ENCODE measurements around the gene PPP1R3G. TPM values are rescaled to one million over a fixed set of nuclear protein-coding genes. Genes with fewer than 3 reads are reported as not detected.

The PPP1R3G gene
- total and polyA plus RNA-seq, 2 of the 13 experiments (the other 11 are each of a cell fraction or from before 2014, with no cell fraction given) = 1.2 to 1.3 TPM

GRCh38 chr6:5059036-5059896 is 25.9 kb upstream of the PPP1R3G start (continued):
- TF ChIP-seq, protein P1, sequence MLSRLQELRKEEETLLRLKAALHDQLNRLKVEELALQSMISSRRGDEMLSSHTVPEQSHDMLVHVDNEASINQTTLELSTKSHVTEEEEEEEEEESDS (CRISPR knock-in tag; IDR thresholded peaks at IDR 0.05; ENCODE audit: borderline replicate concordance) = no peak
- TF ChIP-seq ZFP62 (CRISPR knock-in tag; IDR thresholded peaks at IDR 0.05) = no peak
- TF ChIP-seq ZNF143 (CRISPR knock-in tag; IDR thresholded peaks at IDR 0.05) = peak; percentile 55; the same call in 1 of the 2 replicates
- 0 out of 2 replicates have a peak, but pooled peaks have one; percentile 52 for TF ChIP-seq KLF13 (CRISPR knock-in tag; IDR thresholded peaks at IDR 0.05)
- TF ChIP-seq NAIF1 (CRISPR knock-in tag; IDR thresholded peaks at IDR 0.05; ENCODE audit: borderline replicate concordance) = peak; percentile 67; the same call in 1 of the 2 replicates
- no peak for TF ChIP-seq ZNF263 (CRISPR knock-in tag; IDR thresholded peaks at IDR 0.05)
- TF ChIP-seq, protein P2, sequence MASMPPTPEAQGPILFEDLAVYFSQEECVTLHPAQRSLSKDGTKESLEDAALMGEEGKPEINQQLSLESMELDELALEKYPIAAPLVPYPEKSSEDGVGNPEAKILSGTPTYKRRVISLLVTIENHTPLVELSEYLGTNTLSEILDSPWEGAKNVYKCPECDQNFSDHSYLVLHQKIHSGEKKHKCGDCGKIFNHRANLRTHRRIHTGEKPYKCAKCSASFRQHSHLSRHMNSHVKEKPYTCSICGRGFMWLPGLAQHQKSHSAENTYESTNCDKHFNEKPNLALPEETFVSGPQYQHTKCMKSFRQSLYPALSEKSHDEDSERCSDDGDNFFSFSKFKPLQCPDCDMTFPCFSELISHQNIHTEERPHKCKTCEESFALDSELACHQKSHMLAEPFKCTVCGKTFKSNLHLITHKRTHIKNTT (CRISPR knock-in tag; IDR thresholded peaks at IDR 0.05) = no peak
- peak; percentile 49; the same call in 1 of the 2 replicates for TF ChIP-seq DMAP1 (CRISPR knock-in tag; IDR thresholded peaks at IDR 0.05)
- TF ChIP-seq SIN3A (IDR thresholded peaks at IDR 0.05; ENCODE audit: borderline replicate concordance, low read depth, low read length) = no peak
- no peak for TF ChIP-seq CREB1 (IDR thresholded peaks at IDR 0.05)
- peak; percentile 67 for TF ChIP-seq CREB1 (CRISPR knock-in tag; IDR thresholded peaks at IDR 0.05)
- peak; percentile 68 for TF ChIP-seq ZFX (CRISPR knock-in tag; IDR thresholded peaks at IDR 0.05; ENCODE audit: low read depth)
- TF ChIP-seq, protein P3, sequence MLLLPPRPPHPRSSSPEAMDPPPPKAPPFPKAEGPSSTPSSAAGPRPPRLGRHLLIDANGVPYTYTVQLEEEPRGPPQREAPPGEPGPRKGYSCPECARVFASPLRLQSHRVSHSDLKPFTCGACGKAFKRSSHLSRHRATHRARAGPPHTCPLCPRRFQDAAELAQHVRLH (CRISPR knock-in tag; IDR thresholded peaks at IDR 0.05; ENCODE audit: borderline replicate concordance, low read depth) = peak; percentile 92; the same call in 1 of the 2 replicates
- TF ChIP-seq ZNF446 (CRISPR knock-in tag; IDR thresholded peaks at IDR 0.05) = no peak
- no peak for TF ChIP-seq CENPX (CRISPR knock-in tag; IDR thresholded peaks at IDR 0.05)
- no peak for TF ChIP-seq RORA (CRISPR knock-in tag; IDR thresholded peaks at IDR 0.05)
- TF ChIP-seq ZNF335 (CRISPR knock-in tag; IDR thresholded peaks at IDR 0.05) = peak; percentile 65; the same call in 1 of the 2 replicates
- no peak for TF ChIP-seq ATM (IDR thresholded peaks at IDR 0.05; ENCODE audit: borderline replicate concordance)
- no peak for TF ChIP-seq SALL2 (CRISPR knock-in tag; IDR thresholded peaks at IDR 0.05)
- TF ChIP-seq ZBTB1 (CRISPR knock-in tag; IDR thresholded peaks at IDR 0.05; ENCODE audit: borderline replicate concordance) = no peak
- TF ChIP-seq ATRX (CRISPR knock-in tag; IDR thresholded peaks at IDR 0.05; ENCODE audit: borderline replicate concordance) = no peak
- no peak for TF ChIP-seq ZNF570 (CRISPR knock-in tag; IDR thresholded peaks at IDR 0.05; ENCODE audit: borderline replicate concordance)
- TF ChIP-seq ZBTB7A (CRISPR knock-in tag; IDR thresholded peaks at IDR 0.05) = no peak
- no peak for TF ChIP-seq XRCC5 (optimal IDR thresholded peaks at IDR 0.05; ENCODE audit: low read length)
- TF ChIP-seq GLI4 (CRISPR knock-in tag; IDR thresholded peaks at IDR 0.05; ENCODE audit: borderline replicate concordance) = no peak
- peak; percentile 88; the same call in 1 of the 2 replicates for TF ChIP-seq ZBTB20 (CRISPR knock-in tag; IDR thresholded peaks at IDR 0.05; ENCODE audit: borderline replicate concordance, low read depth)
- TF ChIP-seq, protein P4, sequence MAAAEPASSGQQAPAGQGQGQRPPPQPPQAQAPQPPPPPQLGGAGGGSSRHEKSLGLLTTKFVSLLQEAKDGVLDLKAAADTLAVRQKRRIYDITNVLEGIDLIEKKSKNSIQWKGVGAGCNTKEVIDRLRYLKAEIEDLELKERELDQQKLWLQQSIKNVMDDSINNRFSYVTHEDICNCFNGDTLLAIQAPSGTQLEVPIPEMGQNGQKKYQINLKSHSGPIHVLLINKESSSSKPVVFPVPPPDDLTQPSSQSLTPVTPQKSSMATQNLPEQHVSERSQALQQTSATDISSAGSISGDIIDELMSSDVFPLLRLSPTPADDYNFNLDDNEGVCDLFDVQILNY (CRISPR knock-in tag; conservative IDR thresholded peaks at IDR 0.05) = no peak
- TF ChIP-seq ZBTB38 (CRISPR knock-in tag; IDR thresholded peaks at IDR 0.05) = peak; percentile 92
- TF ChIP-seq AHR (CRISPR knock-in tag; IDR thresholded peaks at IDR 0.05) = no peak
- no peak for TF ChIP-seq EZH2 (conservative IDR thresholded peaks at IDR 0.05; ENCODE audit: low read depth, low read length)
- TF ChIP-seq ZNF703 (CRISPR knock-in tag; IDR thresholded peaks at IDR 0.05; ENCODE audit: borderline replicate concordance) = no peak
